Measurements from ENCODE around the gene MED9. TPM values are rescaled to one million over a fixed set of nuclear protein-coding genes. Genes with fewer than 3 reads are reported as not detected.

MED9 gene
- polyA plus RNA-seq, 4 donors = 20.9 to 23.5 (median 22.3) TPM

DNA sequence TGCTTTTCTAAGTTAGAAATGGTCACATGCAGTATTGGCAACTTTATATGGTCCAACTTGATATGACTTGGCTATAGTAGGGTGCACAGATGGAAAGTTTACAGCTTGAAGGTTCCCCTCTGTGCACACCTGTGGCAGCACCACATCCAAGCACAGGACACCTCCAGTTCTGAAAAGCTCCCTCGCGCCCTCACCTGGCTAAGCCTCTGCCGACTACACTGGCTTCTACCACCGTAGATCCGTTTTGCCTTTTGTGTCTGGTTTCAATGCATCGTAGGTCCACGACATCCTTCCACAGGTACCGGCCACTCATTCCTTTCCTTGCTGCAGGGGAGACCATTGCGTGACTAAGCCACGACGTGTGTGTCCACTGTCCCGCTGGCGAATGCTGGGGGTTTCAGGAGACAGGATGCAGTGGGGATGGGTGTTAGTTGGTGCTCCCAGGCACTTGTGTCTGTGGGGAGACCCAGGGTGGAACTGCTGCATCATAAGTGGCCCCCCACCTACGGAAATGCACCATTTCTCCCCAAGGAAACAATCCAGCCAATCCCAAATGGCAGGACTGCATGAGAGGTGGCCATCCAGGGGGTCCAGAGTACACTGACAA lies 24.3 kb downstream of the MED9 start:
- DNase-seq (ENCODE audit: low read depth in 4 of 4, low spot score in 2 of 4) = no peak

DNA sequence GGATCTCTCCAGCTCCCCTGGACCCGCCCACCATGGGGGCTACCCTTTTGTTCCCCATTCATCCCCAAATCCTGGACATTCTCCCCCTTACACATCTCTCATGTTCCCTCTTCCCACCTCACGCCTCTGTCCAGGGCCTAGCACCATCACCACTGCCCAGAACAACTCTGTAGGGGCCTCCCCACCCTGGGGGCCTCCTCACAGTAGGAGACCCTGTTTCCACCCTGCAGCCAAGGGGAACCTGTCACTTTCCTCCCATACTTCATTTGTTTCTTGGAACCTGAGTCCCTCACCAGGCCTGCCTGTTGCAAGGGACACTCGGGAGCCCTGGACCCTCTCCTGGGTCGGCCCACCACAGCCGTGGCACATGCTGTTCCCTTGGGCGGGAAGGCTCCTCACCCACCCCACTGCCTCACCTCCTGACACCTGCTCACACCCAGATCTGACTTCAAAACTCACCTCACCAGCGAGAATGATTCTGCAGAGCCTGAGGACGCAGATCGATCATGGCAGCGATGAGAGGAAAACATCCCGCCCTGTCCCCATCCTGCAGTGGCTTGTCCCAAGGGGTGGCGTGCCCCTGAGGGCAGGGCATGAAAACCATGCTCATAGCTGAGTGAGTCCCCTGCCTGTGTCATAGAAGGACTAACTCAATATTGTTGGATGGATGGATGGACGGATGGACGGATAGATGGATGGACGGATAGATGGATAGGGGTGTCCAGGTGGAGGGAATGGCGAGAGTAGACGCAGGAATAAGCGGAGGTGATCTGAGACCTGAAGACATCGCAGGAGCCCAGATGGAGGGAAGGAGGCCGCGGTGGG lies 26.2 kb downstream of the MED9 start:
- DNase-seq (ENCODE audit: low read depth in 4 of 4, low spot score in 2 of 4) = no peak

DNA sequence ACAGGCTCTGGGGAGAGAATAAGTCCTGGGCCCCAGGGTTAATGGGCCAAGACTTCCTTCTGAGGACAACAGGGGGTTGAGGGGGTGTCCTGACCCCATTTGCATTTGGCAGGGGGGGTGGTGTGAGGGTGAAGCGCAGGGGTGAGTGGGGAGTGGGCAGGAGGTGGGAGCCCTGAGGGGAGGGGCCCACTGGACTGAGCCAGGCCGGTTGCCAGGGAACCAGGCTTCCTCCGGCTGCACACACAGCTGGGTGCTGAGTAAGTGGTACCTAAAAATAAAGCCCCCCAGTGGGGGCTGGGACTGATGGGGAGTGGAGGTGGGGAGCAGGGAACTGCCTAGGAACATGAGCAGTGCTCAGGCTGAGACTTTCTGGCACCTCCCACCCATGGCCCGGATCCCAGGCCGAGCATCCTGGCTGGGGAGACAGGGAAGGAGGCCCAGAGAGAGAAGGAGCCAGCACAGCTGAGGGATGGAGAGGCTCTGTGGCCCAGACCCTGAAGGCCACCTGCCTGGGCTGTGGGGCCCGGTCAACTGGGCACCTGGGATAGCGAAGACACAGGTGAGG lies 26.8 kb downstream of the MED9 start:
- no peak for DNase-seq (ENCODE audit: low read depth in 4 of 4, low spot score in 2 of 4)

DNA sequence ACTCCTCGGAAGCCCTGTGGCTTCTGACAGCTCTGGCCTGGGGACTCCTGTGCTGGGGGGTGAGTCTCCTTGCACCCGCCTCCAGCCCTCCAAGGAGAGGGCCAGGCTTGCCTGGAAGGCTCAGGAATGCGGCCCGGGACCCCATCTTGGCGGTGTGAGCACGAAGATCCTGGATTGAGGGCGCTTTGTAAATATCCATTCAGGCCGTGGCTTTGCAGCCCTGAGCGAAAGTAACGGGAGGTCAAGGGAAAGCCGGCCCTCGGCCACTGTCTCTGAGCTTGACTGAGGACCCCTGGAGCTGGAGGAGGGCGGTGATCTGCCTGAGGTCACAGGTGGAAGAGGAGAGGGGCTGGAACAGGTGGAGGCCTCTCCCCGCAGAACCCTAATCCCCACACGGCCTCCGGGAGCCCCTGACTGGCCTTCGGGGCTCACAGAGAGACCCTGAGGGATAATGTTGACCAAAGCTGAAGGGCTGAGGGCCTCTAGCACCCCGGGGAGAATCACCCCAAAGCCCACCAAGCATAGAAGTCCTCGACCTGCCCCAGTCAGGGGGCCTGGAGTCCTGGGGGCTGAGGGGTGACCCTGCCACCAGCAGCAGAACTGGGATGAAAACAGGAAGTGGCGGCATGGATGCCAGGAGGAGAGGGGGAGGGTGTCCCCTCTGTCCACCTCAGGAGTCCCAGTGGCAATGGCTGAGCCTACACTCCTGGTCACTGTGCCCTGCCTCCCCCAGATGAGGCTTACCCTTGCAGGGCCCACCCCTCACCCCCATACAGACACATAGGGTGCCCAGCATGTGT lies 27.7 kb downstream of the MED9 start:
- no peak for DNase-seq (ENCODE audit: low read depth in 4 of 4, low spot score in 2 of 4)

DNA sequence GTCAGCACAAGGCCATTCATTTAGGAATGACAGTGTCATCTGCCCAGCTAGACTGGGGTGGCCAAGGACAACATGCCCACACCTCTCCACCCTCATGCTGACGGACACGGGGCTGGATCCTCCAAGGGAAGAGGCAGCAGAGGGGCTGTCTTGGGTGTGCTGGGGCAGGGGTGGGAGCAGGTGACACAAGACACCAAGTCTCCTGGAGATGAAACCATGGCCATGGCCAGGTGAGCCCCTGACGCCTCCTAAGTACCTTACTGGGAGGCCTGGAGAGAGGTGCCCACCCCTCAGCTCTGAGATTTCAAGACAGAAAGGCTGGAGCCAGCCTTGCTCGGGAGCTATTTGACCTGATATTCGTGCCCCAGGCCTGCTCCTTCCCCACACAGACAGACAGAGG lies 28.4 kb downstream of the MED9 start:
- no peak for DNase-seq (ENCODE audit: low read depth in 4 of 4, low spot score in 2 of 4)

DNA sequence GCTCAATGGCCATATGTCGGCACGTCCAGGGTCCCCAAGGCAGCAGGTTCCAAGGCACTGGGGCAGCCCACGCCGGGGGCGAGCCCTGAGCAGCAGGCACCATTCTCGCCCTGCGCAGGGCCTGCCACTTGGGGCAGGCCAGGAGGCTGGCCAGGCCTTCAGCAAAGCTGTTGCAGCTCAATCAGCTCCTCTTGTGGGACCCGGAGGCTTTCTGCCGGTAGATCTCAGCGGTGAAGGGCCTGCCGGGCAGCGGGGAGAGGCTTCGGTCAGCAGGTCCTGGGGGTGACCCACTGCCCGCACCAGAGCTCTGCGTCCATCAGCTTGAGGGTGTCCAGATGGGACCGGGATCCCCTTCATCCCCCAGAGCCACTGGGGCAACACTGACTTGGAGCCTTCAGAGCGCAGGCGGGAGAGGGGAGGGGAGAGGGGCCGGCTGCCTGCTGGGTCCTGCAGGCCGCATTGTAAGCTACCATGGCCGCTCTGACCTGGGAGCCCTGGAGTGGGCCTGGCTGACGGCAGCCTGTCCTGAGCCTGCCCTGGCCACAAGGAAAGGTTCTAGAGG lies 28.9 kb downstream of the MED9 start:
- DNase-seq (ENCODE audit: low read depth in 4 of 4, low spot score in 2 of 4) = no peak

DNA sequence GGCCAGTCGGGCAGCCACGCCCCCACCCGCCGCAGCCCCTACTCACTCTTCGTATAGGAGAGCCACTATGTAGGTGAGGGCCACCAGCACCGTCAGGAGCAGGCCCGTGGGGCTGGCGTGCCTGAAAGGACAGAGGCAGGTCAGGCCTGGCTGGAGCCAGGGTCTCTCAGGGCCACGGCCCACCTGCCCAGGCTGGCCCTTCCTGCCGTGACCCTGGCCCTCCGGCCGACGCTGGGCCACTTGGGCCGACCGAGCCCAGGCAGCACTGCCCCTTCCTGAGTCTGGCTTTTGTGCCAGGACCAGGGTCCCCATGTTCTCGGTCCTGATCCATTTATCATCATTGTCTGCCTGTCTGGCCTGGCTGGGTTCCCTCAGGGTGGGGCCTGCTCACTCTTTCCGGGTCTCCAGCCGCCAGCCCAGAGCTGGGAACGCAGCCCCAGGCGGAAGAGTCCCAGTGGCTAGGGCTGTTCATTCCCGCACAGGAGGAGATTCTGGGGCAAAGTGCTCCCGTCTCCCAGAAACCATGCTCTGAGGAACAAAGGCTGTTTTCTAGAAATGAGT lies 29.5 kb downstream of the MED9 start:
- DNase-seq (ENCODE audit: low read depth in 4 of 4, low spot score in 2 of 4) = no peak

DNA sequence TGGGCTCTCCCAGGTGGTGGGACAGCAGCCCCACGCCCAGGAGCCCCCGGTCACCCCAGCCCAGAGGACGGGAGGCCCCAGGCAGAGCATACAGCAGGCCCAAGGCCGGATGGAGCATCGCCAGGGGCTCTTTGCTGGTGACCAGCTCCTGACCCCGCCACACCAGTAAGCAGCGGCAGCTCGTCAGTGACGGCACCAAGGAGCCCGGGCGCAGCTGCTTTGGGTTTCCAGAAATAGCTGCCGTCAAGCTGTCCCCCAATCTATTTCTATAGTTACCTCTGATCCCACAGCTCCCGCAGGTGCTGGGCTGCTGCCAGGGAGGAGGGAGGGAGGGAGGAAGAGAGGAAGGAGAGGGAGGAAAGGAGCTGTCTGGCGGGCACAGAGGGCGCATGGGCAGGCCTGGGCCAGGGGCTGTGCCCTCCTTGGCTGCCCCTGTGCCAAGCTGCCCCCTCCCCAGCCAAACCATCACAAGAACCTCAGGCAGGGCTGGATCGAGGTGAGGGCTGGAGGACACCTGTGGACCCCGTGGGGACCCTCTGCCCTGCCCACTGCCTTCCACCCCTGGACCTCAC lies 30.2 kb downstream of the MED9 start:
- no peak for DNase-seq (ENCODE audit: low read depth in 4 of 4, low spot score in 2 of 4)

DNA sequence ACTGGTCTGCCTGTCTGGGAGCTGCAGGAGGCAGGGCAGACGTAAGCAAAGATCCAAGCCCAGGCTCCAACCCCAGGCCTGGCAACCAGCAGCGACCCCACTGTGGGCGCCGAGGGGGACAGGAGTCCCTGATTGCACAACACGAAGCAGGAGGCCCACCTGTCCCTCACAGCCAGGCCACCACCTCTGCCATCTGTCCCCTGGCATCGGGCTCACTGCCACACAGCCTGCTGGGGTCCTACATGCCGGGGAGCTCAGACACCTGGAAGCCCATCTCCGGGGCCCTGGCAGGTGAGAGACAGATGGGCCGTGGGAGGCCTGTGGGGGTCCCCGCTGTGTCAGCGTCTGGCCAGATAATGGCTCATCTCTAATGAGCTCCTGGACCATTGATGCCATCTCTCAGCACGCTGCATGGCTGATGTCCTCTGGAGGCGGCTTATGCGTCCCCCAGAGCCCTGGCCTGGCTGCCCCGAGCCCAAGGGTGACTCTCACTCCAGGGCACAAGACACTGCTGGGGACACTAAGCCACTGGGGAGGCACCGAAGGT lies 30.7 kb downstream of the MED9 start:
- no peak for DNase-seq (ENCODE audit: low read depth in 4 of 4, low spot score in 2 of 4)

DNA sequence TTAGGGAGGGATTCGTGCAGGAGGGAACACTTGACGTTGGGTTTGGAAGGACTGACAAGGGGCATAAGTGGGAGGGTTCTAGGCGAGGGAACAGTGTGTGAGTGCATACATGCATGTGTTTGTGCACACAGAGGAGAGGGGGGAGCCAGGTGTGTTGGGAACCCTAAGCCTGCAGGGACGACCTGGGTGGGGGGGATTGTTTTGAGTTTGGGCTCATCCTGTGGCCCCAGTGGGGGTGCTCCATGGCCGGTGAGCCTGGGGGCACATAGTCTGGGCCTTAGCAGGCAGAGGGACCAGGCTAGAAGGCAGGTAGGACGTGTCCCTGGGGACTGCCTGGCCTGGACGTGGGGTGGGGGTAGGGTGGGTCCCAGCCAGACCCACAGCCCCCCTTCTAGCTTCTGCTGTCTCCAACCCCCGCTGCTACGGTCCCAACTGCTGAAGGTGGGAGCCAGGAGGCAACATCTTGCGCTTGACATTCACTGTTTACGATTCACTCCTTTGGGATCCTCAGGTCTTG lies 31.3 kb downstream of the MED9 start:
- no peak for DNase-seq (ENCODE audit: low read depth in 4 of 4, low spot score in 2 of 4)

DNA sequence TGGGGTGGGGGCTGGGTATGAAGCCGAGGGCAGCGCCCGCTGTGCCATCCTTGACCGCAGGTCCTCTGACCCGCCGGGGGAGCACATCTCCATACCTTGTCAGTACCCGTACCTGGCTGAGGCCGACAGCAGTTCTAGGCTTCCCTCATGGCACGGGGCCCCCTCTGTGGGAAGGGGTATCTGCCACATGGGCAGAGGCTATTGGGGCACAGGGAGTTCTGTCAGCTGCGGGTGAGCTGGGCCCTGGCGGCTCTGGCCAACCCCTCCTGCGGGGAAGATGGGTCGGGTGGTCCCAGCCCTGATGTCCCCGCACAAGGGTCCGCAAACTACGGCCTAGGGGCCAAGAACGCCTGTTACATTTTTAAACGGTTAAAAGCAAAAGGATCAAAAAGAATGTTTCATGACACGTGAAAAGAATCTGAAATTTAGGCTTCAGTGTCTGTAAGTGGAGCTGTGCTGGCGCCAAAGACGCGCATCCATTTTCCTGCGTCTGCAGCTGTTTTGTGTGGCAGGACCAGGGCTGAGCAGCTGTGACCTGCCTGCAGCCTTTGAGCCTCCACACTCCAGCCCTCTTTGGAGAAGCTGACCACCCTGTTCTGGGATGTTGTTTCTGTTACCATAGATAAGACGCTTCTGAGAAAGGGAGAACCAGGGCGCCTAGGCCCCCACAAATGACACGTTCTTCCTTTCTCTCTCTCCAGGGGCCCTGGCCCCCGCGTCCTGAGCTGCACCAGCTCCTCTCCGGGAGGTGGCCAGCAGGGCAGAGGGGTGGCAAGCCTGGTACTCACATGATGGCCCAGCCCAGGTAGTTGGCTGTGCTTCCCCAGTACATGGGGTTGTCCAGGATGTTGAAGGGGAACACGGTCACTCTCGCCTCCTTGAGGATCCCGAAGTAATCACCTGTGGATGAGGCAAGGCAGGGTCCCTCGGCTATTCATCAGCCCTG lies 32.1 kb downstream of the MED9 start:
- no peak for DNase-seq (ENCODE audit: low read depth in 4 of 4, low spot score in 2 of 4)

DNA sequence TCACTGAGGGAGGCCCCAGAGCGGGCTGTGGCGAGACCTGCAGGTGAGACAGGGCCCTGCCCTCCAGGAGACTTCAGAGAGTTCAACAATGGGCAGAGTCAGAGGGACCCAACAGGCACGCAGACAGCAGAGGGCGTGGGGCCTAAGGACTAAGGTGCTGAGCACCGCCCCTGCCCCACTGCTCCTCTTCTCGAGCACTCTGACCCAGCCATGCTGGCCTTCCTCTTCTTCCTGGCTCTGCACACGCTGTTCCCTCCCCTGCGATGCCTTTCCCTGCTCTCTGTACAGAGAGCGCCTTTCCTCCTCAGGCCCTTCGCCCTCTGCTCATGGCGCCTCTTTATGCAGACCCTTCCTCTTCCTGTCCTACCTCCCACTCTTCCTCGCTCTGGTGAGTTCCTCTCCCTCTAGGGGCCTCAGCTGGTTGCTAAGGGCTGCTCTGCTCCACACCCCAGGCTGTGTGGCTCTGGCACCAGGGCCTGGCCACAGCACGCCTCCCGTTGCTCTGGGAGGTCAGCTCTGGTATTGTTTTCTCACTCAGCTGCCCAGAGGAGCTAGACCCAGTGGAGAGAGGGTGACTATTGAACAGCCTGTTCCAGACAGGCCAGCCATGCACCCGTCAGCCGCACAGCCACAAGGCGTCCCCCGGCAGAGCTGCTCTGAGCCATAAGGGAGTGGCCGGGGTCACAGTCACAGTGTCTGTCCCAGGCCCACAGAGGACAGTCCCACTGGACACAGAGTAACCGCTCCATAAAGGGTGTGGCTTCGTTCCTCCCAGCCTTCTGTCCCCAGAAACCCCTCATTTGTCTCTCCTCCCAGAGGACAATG lies 33.0 kb downstream of the MED9 start:
- no peak for DNase-seq (ENCODE audit: low read depth in 4 of 4, low spot score in 2 of 4)

DNA sequence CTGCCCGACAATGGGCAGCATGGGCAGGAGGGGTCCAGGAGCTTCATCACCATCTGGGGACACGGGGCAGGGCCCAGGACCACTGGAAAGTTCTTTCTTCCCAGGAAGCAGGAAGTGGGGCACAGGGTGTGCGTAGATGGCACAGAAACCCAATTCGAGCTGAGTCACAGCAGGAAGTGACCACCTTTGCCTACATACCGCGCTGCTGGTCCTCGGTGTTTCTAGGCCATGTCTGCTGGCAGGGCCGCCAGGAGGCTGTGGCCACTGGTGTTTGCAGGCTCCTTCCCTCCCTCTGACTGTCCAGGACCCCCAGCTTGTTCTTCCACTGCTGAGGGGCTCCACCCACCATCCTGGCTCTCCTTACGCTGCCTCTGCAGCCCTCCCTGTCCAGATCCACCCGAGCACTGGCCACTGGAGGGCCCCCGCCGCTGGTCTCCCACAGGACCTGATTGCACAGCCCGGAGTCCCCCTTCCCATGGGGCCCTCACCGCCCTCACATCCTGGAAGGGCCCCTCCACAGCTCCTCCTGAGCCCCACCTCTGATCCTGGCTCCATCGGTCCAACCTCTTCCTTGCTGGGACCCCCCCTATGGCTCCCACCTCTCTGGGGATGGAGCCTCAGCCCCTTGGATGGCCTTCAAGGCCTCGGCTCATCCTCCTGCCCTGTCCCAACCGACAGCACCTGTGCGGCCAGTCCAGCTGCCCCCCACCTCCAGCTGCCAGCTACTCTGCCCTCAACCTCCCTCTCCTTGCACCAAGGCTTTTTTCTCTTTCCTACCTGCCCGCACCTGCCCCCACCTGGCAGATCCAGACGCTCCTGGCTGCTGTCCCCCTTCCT lies 33.9 kb downstream of the MED9 start:
- DNase-seq (ENCODE audit: low read depth in 4 of 4, low spot score in 2 of 4) = no peak

DNA sequence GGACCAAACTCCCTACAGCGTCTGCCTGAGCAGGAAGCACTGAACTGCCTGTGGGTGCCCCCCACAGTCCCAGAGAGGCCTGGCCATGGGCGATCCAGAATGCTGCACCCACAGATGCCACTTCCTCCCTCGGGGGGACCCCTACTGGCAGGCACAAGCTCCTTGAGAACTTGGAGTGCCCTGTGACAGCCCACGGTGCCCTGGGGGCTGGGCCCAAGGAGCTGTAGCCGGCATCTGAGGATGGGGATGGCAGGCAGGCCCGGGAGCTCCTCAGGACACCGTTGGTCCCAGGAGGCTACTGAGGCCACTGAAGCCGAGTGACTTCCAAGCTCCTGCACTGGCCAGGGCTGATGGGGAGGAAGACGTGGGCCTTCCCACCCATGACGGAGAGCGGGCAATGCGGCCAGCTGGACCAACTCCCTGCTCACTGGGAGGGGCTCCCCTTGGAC lies 34.5 kb downstream of the MED9 start:
- no peak for DNase-seq (ENCODE audit: low read depth in 4 of 4, low spot score in 2 of 4)

DNA sequence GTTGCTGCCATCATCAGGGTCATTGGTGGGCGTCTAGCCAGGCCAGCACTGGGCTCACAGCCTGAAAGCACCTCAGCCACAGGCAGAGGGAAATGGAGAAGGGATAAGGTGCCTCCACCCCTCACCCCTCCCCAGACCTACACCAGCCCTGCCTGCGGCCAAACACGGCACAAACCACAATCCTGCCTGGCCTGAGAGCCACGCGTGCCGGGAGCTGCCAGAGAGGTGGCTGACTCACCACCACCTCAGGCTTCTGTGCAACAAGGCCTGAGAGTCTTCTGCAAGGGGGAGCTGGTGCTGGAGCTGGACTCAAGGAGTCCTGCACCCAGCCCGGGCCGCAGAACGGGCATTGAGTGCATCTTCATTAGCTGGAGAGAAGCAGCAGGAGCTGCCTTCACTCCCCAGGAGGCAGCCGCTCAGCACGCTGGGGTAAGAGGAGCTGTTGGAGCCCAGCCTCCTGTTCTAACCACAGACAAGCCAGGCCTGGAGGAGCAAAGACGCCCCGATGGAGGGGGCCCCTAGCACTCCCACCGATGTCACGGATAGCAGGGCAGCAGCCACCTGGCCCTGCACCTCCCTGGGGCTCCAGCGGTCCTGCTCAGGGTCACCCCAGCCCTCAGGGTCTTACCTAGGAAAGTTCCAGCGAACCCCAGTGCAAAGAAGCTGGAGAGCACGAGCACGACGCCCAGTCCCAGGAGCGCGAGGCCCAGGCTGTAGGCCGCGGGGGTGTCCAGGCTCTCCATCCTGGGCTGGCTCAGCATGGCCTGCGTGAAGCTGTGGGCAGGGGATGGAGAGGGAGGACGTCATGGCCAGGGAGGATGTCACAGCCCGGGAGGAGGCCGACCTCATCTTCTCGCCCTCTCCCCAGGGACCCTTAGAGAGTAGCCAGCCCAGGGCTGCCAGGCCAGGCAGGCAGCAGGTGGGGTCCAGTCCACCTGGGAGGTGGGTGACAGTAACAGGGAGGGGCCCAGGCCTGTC lies 35.4 kb downstream of the MED9 start:
- no peak for DNase-seq (ENCODE audit: low read depth in 4 of 4, low spot score in 2 of 4)

DNA sequence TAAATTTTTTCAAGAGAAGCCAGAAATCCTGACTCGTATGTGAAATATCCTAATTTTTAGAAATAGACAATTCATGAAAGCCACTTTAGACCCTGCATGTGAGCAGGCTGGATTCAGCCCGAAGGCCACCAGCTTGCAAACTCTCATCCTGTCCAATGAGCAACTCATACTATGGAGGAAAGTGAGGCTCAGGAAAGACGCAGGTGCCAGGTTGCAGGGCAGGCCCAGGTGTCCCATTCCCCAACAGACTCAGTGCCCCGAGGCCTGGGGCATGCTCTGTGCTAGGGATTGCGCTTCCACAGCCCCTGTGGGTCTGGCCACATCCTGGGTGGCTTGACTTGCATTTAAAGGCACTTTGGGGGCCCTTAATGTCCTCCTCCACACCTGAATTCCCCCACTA lies 36.1 kb downstream of the MED9 start:
- no peak for DNase-seq (ENCODE audit: low read depth in 4 of 4, low spot score in 2 of 4)
